Heart left ventricle (tissue), 16 donors: ENCODE measurements around the gene ULK4. TPM values are rescaled to one million over a fixed set of nuclear protein-coding genes. Genes with fewer than 3 reads are reported as not detected.

ENCODE experiments used
- ATAC-seq, 4 donors: fragments of 200-7000 bp; cut with Tn5 transposase; one replicate each; pipeline ENCODE4 v1.9.1; 2020 to 2022; ENCODE audit warnings: moderate library complexity in 4 of 4, mild to moderate bottlenecking in 3 of 4, moderate number of reproducible peaks in 1 of 4
- DNase-seq, 5 donors: peaks; one replicate each; pipeline ENCODE4 v3.0.0-alpha.2; 2020
- H3K27ac ChIP-seq, 12 donors: fragments of 200-600 bp; sonication (generic) in 4 of 12; one replicate each; pipeline versions ENCODE4 v1.5.0 to v1.8.0; 2016 to 2022; ENCODE audit warnings: mild to moderate bottlenecking in 2 of 12
- H3K27me3 ChIP-seq, 9 donors: fragments of 200-600 bp; sonication (generic) in 2 of 9; one replicate each; pipeline versions ENCODE4 v1.5.1 to v1.8.0; 2016 to 2022; ENCODE audit warnings: mild to moderate bottlenecking in 3 of 9
- H3K36me3 ChIP-seq, 9 donors: fragments of 200-600 bp; sonication (generic) in 2 of 9; one replicate each; pipeline versions ENCODE4 v1.5.0 to v1.8.0; 2018 to 2022; ENCODE audit warnings: mild to moderate bottlenecking in 2 of 9
- H3K4me1 ChIP-seq, 12 donors: fragments of 200-600 bp; sonication (generic) in 4 of 12; one replicate each; pipeline versions ENCODE4 v1.5.0 to v1.8.0; 2016 to 2022; ENCODE audit warnings: mild to moderate bottlenecking in 3 of 12
- H3K4me3 ChIP-seq, 12 donors: fragments of 200-600 bp; sonication (generic) in 4 of 12; one replicate each; pipeline versions ENCODE4 v1.5.0 to v1.8.0; 2017 to 2022; ENCODE audit warnings: mild to moderate bottlenecking in 9 of 12, moderate library complexity in 4 of 12
- H3K9me3 ChIP-seq, 12 donors: fragments of 200-600 bp; sonication (generic) in 4 of 12; one replicate each; pipeline versions ENCODE4 v1.5.0 to v1.8.0; 2016 to 2022; ENCODE audit warnings: mild to moderate bottlenecking in 1 of 12
- POLR2A ChIP-seq, 2 donors: fragments of 450-650 bp; IDR thresholded peaks; one replicate each; pipeline ENCODE4 v1.6.1; 2017; ENCODE audit warnings: antibody characterized with exemption in 2 of 2, mild to moderate bottlenecking in 2 of 2, moderate library complexity in 2 of 2
- WGBS, 4 donors: extraction: QIAGEN DNeasy Blood & Tissue Kit in 2 of 4; methylation state at CpG; one replicate each; pipeline versions ENCODE4 v1.1.5 to v1.1.7; 2013 to 2018; 5-methylcytosine and 5-hydroxymethylcytosine counted together
- intact Hi-C, 10 donors: fragments of 100-400 bp; cut with DNase I; formaldehyde crosslinking; loops; one replicate each; pipeline versions ENCODE4 v1.11.1 to v1.14.2; 2022
- polyA plus RNA-seq, 2 donors: library from polyadenylated mRNA; stranded (reverse); fragments of 200-250 nt; gene quantifications; one replicate each; pipeline ENCODE4 v1.2.3, GENCODE V29; 2013
- total RNA-seq, 9 donors: library from RNA; depleted of rRNA in 2 of 9; stranded (reverse); fragments of >200 nt in 2 of 9; fragmentation: NEBNext Ultra II Directional in 3 of 9; extraction: Animal tissue kit (Norgen Biotek cat#: 25700) in 3 of 9; gene quantifications; one replicate each; pipeline versions ENCODE4 v1.1.0 to v1.2.4, GENCODE V29; 2016 to 2023
- TF ChIP-seq, protein P1 (sequence below), 12 donors: fragments of 200-600 bp; sonication (generic) in 4 of 12; IDR thresholded peaks; one replicate each; pipeline versions ENCODE4 v1.5.0 to v1.8.0; 2018 to 2022; ENCODE audit warnings: antibody characterized with exemption in 12 of 12, mild to moderate bottlenecking in 5 of 12
- donor health status: ischemic (EF 13 %, LVEDD 7.1; RV severe dilation, severe dysfunction).
- donor health status: healthy with polysubstance abuse.
- donor health status: DM: no; HTN: yes; CAD: no.
- donor health status: DM: no; HTN: no; CAD: no.
- donor health status: ischemic (EF 25% LVEDD 6.9; RV normal size, moderate dysfunction).
- donor health status: ischemic (EF 25% LVEDD 5.7; RV mildly dilated, moderate dysfunction).
- donor health status: healthy.
- donor health status: DM: yes; HTN: yes; CAD: no.
- donor health status: ischemic (EF 35%, LVEDD 5.7; RV mildly dilated, moderate dysfunction).
- donor health status: nonischemic (EF 11% LVEDD 7.7; RV severe dilation, severe dysfunction).
- donor health status: DM: yes; HTN: yes; CAD: no.
- donor health status: PGD.
- donor health status: ischemic (EF 29% LVEDD 5.4; RV normal size, mild dysfunction).
- donor health status: nonischemic (EF 23%, LVEDD 6.1; RV moderate dilation, normal function).

Gene ULK4
- total and polyA plus RNA-seq, 11 donors = 0.91 to 6.1 (median 2.1) TPM

DNA sequence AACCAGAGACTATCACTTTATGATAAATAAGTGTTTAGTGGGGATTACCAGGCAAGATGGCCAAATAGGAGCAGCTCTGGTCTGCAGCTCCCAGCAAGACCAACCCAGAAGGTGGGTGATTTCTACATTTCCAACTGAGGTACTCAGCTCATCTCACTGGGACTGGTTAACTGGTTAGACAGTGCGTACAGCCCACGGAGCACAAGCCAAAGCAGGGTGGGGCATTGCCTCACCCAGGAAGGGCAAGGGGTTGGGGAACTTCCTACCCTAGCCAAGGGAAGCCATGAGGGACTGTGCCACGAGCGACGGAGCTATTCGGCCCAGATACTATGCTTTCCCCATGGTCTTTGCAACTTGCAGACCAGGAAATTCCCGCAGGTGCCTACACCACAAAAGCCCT is 591.6 kb downstream of the ULK4 start:
- 82 to 92% (median 87%) methylated on average over 5 to 7 of the region's 7 CpGs for WGBS, 4 donors
- no peak for TF ChIP-seq POLR2A (IDR thresholded peaks at IDR 0.05)
- TF ChIP-seq, protein P1, sequence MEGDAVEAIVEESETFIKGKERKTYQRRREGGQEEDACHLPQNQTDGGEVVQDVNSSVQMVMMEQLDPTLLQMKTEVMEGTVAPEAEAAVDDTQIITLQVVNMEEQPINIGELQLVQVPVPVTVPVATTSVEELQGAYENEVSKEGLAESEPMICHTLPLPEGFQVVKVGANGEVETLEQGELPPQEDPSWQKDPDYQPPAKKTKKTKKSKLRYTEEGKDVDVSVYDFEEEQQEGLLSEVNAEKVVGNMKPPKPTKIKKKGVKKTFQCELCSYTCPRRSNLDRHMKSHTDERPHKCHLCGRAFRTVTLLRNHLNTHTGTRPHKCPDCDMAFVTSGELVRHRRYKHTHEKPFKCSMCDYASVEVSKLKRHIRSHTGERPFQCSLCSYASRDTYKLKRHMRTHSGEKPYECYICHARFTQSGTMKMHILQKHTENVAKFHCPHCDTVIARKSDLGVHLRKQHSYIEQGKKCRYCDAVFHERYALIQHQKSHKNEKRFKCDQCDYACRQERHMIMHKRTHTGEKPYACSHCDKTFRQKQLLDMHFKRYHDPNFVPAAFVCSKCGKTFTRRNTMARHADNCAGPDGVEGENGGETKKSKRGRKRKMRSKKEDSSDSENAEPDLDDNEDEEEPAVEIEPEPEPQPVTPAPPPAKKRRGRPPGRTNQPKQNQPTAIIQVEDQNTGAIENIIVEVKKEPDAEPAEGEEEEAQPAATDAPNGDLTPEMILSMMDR (IDR thresholded peaks at IDR 0.05) = no peak
- Histone ChIP-seq H3K36me3 (no peaks in the 10 kb centered on the region), H3K27me3 (no peaks in the 10 kb centered on the region), H3K27ac (no peak overlapping the region), H3K4me3 (no peak overlapping the region), H3K4me1 (no peaks in the 10 kb centered on the region), H3K9me3 (peaks cover 0 to 21% (median 0%) of the 10 kb centered on the region in 12 donors)
- intact Hi-C loops = no loop called here
- ATAC-seq = no peak
- no peak for DNase-seq

DNA sequence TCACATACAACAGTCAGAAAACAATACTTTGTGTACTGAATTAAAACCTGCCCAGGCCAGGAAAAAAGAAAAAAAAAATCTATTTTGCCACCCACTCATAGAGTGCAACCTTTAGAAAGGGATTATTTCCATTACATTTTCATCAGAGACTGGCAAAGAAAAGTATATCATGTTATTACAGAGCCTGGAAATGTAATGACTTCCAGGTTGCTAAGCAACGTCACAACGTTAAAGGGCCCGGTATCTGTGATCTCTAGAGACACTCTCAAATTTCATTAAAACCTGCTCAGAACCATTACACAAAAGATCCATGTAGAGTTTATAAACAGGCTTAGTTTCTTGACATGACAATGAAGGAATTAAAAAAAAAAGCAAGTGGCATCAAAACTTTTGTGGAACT is 592.1 kb downstream of the ULK4 start:
- no peak overlapping the region for H3K27ac ChIP-seq
- ATAC-seq (no peak), DNase-seq (no peak)
- WGBS, 4 donors = 23 to 46% (median 31%) methylated on average over 3 of the region's 3 CpGs
- no peak overlapping the region for H3K4me3 ChIP-seq
- intact Hi-C loops = no loop called here
- no peaks in the 10 kb centered on the region for H3K4me1 ChIP-seq
- H3K36me3 ChIP-seq = no peaks in the 10 kb centered on the region
- no peaks in the 10 kb centered on the region for H3K27me3 ChIP-seq
- TF ChIP-seq POLR2A (IDR thresholded peaks at IDR 0.05) = no peak
- TF ChIP-seq, protein P1 (IDR thresholded peaks at IDR 0.05) = no peak
- peaks cover 0 to 19% (median 0%) of the 10 kb centered on the region in 12 donors for H3K9me3 ChIP-seq

DNA sequence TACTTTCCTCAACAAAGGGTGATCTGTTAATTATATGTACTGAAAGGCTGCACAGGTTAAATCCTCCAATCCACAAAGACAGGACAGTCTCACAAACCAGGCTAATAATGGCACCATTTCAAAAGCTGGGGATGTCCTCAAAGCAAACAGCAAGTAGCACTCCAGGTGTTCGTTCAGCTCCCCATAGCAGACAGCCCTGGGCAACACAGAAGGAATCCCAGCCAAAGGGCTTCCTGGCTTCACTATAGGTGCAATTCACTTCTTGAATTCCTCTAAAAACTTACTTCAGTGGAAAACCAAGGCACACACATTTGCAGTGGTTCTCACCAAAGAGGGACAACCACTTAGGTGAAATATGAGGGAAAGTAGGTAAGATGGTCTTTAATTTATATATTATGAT is 595.9 kb downstream of the ULK4 start:
- Histone ChIP-seq H3K4me1 (peaks cover 0 to 7% (median 0%) of the 10 kb centered on the region in 12 donors), H3K27me3 (no peaks in the 10 kb centered on the region), H3K4me3 (no peak overlapping the region), H3K27ac (no peak overlapping the region), H3K36me3 (no peaks in the 10 kb centered on the region), H3K9me3 (no peaks in the 10 kb centered on the region)
- 90 to 100% (median 95%) methylated on average over 1 of the region's 1 CpG for WGBS, 4 donors
- DNase-seq = no peak
- intact Hi-C loops = no loop called here
- TF ChIP-seq, protein P1 (IDR thresholded peaks at IDR 0.05) = no peak
- TF ChIP-seq POLR2A (IDR thresholded peaks at IDR 0.05) = no peak
- no peak for ATAC-seq

DNA sequence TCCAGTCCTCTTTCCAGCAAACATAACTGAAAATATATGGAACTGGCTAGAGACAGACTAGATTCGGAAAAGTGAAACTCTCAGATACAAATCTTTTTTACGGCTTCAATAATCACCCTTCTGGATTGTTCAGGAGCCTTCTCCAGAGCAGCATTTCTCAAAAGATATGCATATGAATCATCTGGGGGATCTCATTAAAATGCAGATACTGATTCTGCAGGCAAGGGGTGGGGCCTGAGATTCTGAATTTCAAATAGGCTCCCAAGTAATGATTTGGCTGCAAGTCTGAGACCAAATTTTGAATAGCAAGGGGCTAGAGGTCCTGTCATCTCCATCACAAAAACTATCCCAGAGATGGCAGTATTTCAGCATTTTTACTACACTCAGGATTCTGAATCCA is 597.2 kb downstream of the ULK4 start:
- ATAC-seq = no peak
- Histone ChIP-seq H3K27me3 (no peaks in the 10 kb centered on the region), H3K4me1 (peaks cover 0 to 7% (median 0%) of the 10 kb centered on the region in 12 donors), H3K9me3 (no peaks in the 10 kb centered on the region), H3K36me3 (no peaks in the 10 kb centered on the region), H3K27ac (no peak overlapping the region), H3K4me3 (no peak overlapping the region)
- no peak for DNase-seq
- intact Hi-C loops = no loop called here
- WGBS, 4 donors = 84 to 93% (median 88%) methylated on average over 2 of the region's 2 CpGs
- TF ChIP-seq, protein P1 (IDR thresholded peaks at IDR 0.05) = no peak
- TF ChIP-seq POLR2A (IDR thresholded peaks at IDR 0.05) = no peak
